Measurements from ENCODE around the gene ULK4. TPM values are rescaled to one million over a fixed set of nuclear protein-coding genes. Genes with fewer than 3 reads are reported as not detected.

ULK4 gene
- total RNA-seq, 2 experiments from 2014 or later = 13.1 to 14.2 TPM

DNA sequence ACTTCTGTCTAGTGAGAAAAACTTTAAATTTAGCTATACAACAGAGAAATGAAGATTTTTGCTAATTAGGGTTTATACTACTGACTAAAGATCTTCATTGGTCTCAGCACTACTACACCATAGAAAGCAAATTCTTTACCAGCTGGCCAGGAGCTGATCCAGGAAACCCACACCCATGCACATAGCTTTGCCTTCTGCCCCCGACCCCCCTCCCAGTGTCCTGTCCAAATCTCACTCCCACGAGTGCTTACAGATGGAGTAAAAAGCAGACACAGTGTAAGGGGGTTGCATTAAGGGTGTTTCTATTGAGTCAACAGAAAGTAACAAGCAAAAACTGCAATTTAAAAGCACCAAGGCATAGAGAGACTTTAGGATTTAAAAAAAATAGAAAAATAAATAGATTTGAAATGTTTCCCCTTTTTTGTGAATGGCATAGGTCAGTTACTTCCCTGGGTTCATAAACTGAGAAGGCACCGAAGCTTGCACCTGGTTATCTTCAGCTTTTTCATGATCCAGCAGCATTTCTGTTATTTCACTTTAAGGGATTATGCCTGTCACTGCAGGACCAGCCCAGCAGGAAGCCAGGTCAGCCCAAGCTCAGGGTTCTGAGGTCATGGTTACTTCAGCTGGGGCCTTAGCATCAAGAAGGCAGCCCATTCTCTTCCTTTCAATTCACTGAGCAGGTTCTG, 638.3 kb downstream of the ULK4 start:
- POLR2A ChIA-PET = no interaction called here
- Mint-ChIP-seq H3K9me3 (ENCODE audit: low read depth) (no peaks in the 10 kb centered on the region), H3K27ac (no peak overlapping the region), H3K27me3 (no peaks in the 10 kb centered on the region), H3K36me3 (ENCODE audit: low read depth) (no peaks in the 10 kb centered on the region), H3K4me3 (no peak overlapping the region), H3K4me1 (no peaks in the 10 kb centered on the region)
- no peak for DNase-seq
- CTCF ChIA-PET = no interaction called here
- ATAC-seq = no peak
- intact Hi-C loops (cut with DNase I, micrococcal nuclease) = no loop called here

- intact Hi-C loops (cut with DNase I, micrococcal nuclease) = no loop called here
- Mint-ChIP-seq H3K36me3 (ENCODE audit: low read depth) (no peaks in the 10 kb centered on the region), H3K4me3 (no peak overlapping the region), H3K4me1 (no peaks in the 10 kb centered on the region), H3K27ac (no peak overlapping the region), H3K27me3 (no peaks in the 10 kb centered on the region), H3K9me3 (ENCODE audit: low read depth) (no peaks in the 10 kb centered on the region)
- no peak for DNase-seq
- POLR2A ChIA-PET = interaction anchor here (0.7 kb wide), 1 partner anchor 19 kb away, joined by 3 read pairs; no protein-coding TSS in a partner anchor
- no peak for ATAC-seq
- CTCF ChIA-PET = no interaction called here
These were observed 640.3 kb downstream of the ULK4 start for GRCh38 chr3:41321642-41321980.

- H3K4me3 Mint-ChIP-seq = no peak overlapping the region
- no peak overlapping the region for H3K27ac Mint-ChIP-seq
- H3K27me3 Mint-ChIP-seq = no peaks in the 10 kb centered on the region
- H3K36me3 Mint-ChIP-seq (ENCODE audit: low read depth) = no peaks in the 10 kb centered on the region
- ATAC-seq = no peak
- ChIA-PET POLR2A (no interaction called here), CTCF (no interaction called here)
- DNase-seq = no peak
- H3K4me1 Mint-ChIP-seq = no peaks in the 10 kb centered on the region
- intact Hi-C loops (cut with DNase I, micrococcal nuclease) = no loop called here
- no peaks in the 10 kb centered on the region for H3K9me3 Mint-ChIP-seq (ENCODE audit: low read depth)
These were observed 640.8 kb downstream of the ULK4 start for GRCh38 chr3:41320953-41321641.

- ATAC-seq = no peak
- H3K9me3 Mint-ChIP-seq (ENCODE audit: low read depth) = no peaks in the 10 kb centered on the region
- no peaks in the 10 kb centered on the region for H3K36me3 Mint-ChIP-seq (ENCODE audit: low read depth)
- no peaks in the 10 kb centered on the region for H3K27me3 Mint-ChIP-seq
- POLR2A ChIA-PET = no interaction called here
- no peak overlapping the region for H3K27ac Mint-ChIP-seq
- intact Hi-C loops (cut with DNase I, micrococcal nuclease) = no loop called here
- no peak for DNase-seq
- no peaks in the 10 kb centered on the region for H3K4me1 Mint-ChIP-seq
- CTCF ChIA-PET = no interaction called here
- no peak overlapping the region for H3K4me3 Mint-ChIP-seq
These were observed 643.4 kb downstream of the ULK4 start for GRCh38 chr3:41318520-41318919.

GRCh38 chr3:41317718-41318117, 644.2 kb downstream of the ULK4 start:
- H3K27ac Mint-ChIP-seq = no peak overlapping the region
- no peaks in the 10 kb centered on the region for H3K9me3 Mint-ChIP-seq (ENCODE audit: low read depth)
- intact Hi-C loops (cut with DNase I, micrococcal nuclease) = no loop called here
- ChIA-PET CTCF (no interaction called here), POLR2A (no interaction called here)
- H3K36me3 Mint-ChIP-seq (ENCODE audit: low read depth) = no peaks in the 10 kb centered on the region
- H3K4me1 Mint-ChIP-seq = no peaks in the 10 kb centered on the region
- no peak for ATAC-seq
- no peak overlapping the region for H3K4me3 Mint-ChIP-seq
- DNase-seq = no peak
- no peaks in the 10 kb centered on the region for H3K27me3 Mint-ChIP-seq

DNA sequence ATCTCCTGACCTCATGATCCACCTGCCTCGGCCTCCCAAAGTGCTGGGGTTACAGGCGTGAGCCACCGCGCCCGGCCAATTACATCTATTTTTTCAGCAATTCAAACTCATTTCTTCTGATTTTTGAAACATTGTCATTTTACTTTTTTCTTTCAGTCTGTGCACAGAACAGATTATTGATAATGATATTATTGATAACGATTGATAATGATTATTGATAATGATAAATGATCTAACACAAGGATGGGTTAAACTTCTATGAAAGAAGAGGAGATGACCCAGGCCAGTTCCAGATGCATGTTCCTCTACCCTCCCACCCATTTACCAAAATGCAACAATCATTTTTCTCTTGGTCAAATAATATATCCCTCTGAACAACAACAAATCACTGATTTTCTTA, 644.6 kb downstream of the ULK4 start:
- ChIA-PET CTCF (no interaction called here), POLR2A (no interaction called here)
- no peaks in the 10 kb centered on the region for H3K9me3 Mint-ChIP-seq (ENCODE audit: low read depth)
- H3K36me3 Mint-ChIP-seq (ENCODE audit: low read depth) = no peaks in the 10 kb centered on the region
- no peaks in the 10 kb centered on the region for H3K4me1 Mint-ChIP-seq
- no peak for DNase-seq
- no peak overlapping the region for H3K27ac Mint-ChIP-seq
- intact Hi-C loops (cut with DNase I, micrococcal nuclease) = no loop called here
- no peak overlapping the region for H3K4me3 Mint-ChIP-seq
- no peak for ATAC-seq
- no peaks in the 10 kb centered on the region for H3K27me3 Mint-ChIP-seq

DNA sequence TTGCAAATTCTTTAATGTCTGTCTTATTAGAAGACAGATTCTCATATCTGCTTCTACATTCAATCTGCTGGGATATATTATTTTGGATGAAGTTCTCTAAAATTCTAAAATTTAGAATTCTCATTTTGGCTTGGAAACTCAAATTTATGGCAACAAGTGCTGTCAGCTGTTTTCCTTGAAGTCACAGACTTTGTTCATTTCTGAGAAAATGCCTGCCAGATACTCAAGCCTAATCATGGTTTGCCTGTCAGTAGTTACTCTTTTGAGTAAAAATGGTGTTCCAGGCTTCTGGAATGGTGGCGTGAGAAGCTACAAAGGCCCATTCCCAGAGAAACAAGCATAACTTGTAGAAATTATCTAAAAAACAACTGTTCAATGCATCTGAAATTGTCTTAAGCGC, 646.8 kb downstream of the ULK4 start:
- intact Hi-C loops (cut with DNase I, micrococcal nuclease) = no loop called here
- ChIA-PET CTCF (no interaction called here), POLR2A (no interaction called here)
- Mint-ChIP-seq H3K4me1 (no peaks in the 10 kb centered on the region), H3K27ac (no peak overlapping the region), H3K36me3 (ENCODE audit: low read depth) (no peaks in the 10 kb centered on the region), H3K9me3 (ENCODE audit: low read depth) (no peaks in the 10 kb centered on the region), H3K27me3 (no peaks in the 10 kb centered on the region), H3K4me3 (no peak overlapping the region)
- ATAC-seq (no peak), DNase-seq (no peak)

DNA sequence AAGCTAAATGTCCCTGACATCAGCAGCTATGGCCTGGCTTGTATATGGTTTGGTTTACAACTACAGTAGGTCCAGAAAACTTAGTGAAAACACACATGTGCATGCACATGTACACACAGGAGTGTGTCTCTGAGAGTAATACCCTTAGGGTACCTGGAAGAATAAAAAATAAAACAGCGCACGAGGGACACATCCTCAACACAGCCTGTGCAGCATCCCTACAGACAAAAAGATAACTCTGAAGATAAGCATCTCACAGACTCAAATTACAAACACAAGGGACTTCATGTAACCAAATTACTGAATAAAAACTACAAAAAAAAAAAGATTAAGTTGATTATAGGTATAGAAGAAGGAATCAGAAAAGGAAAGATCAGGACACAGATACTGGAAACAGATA, 653.8 kb downstream of the ULK4 start:
- H3K36me3 Mint-ChIP-seq (ENCODE audit: low read depth) = no peaks in the 10 kb centered on the region
- H3K27ac Mint-ChIP-seq = no peak overlapping the region
- no peak overlapping the region for H3K4me3 Mint-ChIP-seq
- DNase-seq (no peak), ATAC-seq (no peak)
- ChIA-PET CTCF (no interaction called here), POLR2A (interaction anchor here (0.9 kb wide), 1 partner anchor 1418 kb away, joined by 4 read pairs; no protein-coding TSS in a partner anchor)
- H3K4me1 Mint-ChIP-seq = no peaks in the 10 kb centered on the region
- H3K9me3 Mint-ChIP-seq (ENCODE audit: low read depth) = no peaks in the 10 kb centered on the region
- intact Hi-C loops (cut with DNase I, micrococcal nuclease) = no loop called here
- H3K27me3 Mint-ChIP-seq = no peaks in the 10 kb centered on the region

DNA sequence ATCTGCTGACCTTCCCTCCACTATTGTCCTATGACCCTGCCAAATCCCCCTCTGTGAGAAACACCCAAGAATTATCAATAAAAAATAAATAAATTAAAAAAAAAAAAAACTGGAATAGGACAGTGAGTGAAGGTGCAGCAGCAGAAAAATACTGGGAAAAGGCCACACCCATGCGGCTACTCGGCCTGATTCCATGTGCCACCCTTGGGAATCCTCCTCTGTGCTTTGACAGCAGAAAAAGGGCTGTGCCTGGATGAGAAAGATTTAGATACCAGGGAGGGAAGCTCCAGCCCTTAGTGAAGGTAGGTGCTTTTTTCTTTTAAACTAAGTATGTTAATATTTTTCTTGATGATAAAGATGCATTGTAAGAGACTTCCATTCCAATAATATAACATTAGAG, 654.8 kb downstream of the ULK4 start:
- no peaks in the 10 kb centered on the region for H3K27me3 Mint-ChIP-seq
- no peaks in the 10 kb centered on the region for H3K4me1 Mint-ChIP-seq
- POLR2A ChIA-PET = no interaction called here
- ATAC-seq (no peak), DNase-seq (no peak)
- intact Hi-C loops (cut with DNase I, micrococcal nuclease) = no loop called here
- no peak overlapping the region for H3K27ac Mint-ChIP-seq
- no peaks in the 10 kb centered on the region for H3K9me3 Mint-ChIP-seq (ENCODE audit: low read depth)
- CTCF ChIA-PET = no interaction called here
- no peak overlapping the region for H3K4me3 Mint-ChIP-seq
- H3K36me3 Mint-ChIP-seq (ENCODE audit: low read depth) = no peaks in the 10 kb centered on the region

- Mint-ChIP-seq H3K9me3 (ENCODE audit: low read depth) (no peaks in the 10 kb centered on the region), H3K4me1 (no peaks in the 10 kb centered on the region), H3K4me3 (no peak overlapping the region), H3K36me3 (ENCODE audit: low read depth) (no peaks in the 10 kb centered on the region), H3K27ac (no peak overlapping the region), H3K27me3 (no peaks in the 10 kb centered on the region)
- DNase-seq (no peak), ATAC-seq (no peak)
- POLR2A ChIA-PET = no interaction called here
- intact Hi-C loops (cut with DNase I, micrococcal nuclease) = no loop called here
- CTCF ChIA-PET = no interaction called here
These were observed 657.3 kb downstream of the ULK4 start for GRCh38 chr3:41304593-41304992.

DNA sequence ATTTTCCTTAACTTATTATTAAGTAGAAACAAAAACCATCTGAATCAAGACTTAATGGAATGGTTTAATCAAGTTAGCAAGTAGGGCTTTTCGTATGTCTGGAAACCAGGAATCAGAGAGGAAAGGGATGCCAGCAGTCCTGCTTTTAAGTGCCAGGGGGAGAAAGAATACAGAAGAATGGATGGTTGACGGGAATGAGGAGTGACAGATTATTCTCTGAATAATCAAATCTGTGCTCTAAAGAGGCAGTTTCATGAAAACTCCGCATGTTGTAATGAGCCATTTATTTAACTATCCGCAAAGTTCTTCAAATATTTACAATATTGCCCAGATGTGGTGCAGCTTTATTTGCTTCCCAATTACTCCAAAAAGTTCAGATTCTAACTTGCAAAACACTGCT, 659.6 kb downstream of the ULK4 start:
- Mint-ChIP-seq H3K27me3 (no peaks in the 10 kb centered on the region), H3K9me3 (ENCODE audit: low read depth) (no peaks in the 10 kb centered on the region), H3K27ac (no peak overlapping the region), H3K36me3 (ENCODE audit: low read depth) (no peaks in the 10 kb centered on the region), H3K4me1 (no peaks in the 10 kb centered on the region), H3K4me3 (no peak overlapping the region)
- no peak for DNase-seq
- POLR2A ChIA-PET = no interaction called here
- intact Hi-C loops (cut with DNase I, micrococcal nuclease) = no loop called here
- no peak for ATAC-seq
- CTCF ChIA-PET = no interaction called here

DNA sequence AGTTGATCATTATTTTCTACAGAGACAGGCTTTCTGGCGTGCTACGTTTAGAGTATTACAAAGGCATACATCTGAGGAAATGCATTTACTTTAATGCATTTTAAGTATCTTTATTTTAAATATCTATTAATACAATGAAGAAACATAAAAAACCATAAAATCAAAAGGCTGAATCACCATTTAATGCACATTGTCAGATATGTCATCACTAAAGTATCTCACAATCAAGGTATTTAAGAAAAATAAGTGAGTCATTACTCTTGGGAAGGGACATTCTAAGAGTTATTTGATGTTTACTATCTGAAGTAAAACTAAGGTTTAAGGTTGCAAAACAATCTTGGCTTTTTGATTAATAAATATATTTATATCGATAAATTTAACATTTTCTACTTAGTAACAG, 660.4 kb downstream of the ULK4 start:
- intact Hi-C loops (cut with DNase I, micrococcal nuclease) = no loop called here
- no peak overlapping the region for H3K27ac Mint-ChIP-seq
- no peaks in the 10 kb centered on the region for H3K27me3 Mint-ChIP-seq
- ATAC-seq (no peak), DNase-seq (no peak)
- H3K4me3 Mint-ChIP-seq = no peak overlapping the region
- H3K4me1 Mint-ChIP-seq = no peaks in the 10 kb centered on the region
- H3K36me3 Mint-ChIP-seq (ENCODE audit: low read depth) = no peaks in the 10 kb centered on the region
- CTCF ChIA-PET = no interaction called here
- H3K9me3 Mint-ChIP-seq (ENCODE audit: low read depth) = no peaks in the 10 kb centered on the region
- POLR2A ChIA-PET = no interaction called here

DNA sequence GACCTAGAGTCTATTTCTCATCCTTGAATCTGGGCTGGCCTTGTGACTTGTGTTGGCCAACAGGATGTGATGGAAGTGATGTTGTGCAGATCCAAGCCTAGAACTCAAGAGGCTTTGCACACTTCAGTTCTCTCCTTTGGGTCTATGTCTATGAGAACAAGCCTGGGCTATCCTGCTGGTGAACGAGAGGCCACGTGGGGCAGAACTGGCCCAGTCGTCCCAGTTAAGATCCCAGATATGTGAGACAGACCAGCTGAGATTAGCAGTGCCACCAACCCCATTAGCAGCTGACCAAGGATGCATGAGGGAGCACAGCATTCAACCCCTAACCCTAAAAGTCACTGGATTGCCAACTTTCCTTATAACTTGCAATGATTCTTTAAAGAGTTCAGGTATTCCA, 662.9 kb downstream of the ULK4 start:
- H3K4me3 Mint-ChIP-seq = no peak overlapping the region
- H3K27ac Mint-ChIP-seq = no peak overlapping the region
- no peaks in the 10 kb centered on the region for H3K36me3 Mint-ChIP-seq (ENCODE audit: low read depth)
- intact Hi-C loops (cut with DNase I, micrococcal nuclease) = no loop called here
- H3K4me1 Mint-ChIP-seq = no peaks in the 10 kb centered on the region
- POLR2A ChIA-PET = no interaction called here
- ATAC-seq (no peak), DNase-seq (no peak)
- H3K9me3 Mint-ChIP-seq (ENCODE audit: low read depth) = no peaks in the 10 kb centered on the region
- CTCF ChIA-PET = no interaction called here
- H3K27me3 Mint-ChIP-seq = no peaks in the 10 kb centered on the region

All from activated CD4-positive, alpha-beta T cell treated with anti-CD3 and anti-CD28 coated beads for 36 hours (primary cell).